HepG2 (cell line): Measurements from ENCODE around the gene ANKRD39. TPM values are rescaled to one million over a fixed set of nuclear protein-coding genes. Genes with fewer than 3 reads are reported as not detected.

Source experiments
- DPF2 ChIP-seq: sonication (generic); formaldehyde crosslinking; IDR thresholded peaks from 2 replicates; pipeline ENCODE4 v1.4.0; 2020; ENCODE audit warnings: mild to moderate bottlenecking, low read depth, missing genetic modification reagents, borderline replicate concordance
- DRAP1 ChIP-seq: IDR thresholded peaks from 2 replicates; pipeline ENCODE4 v1.6.1; 2016; ENCODE audit warnings: missing genetic modification reagents, missing compliant biosample characterization
- EHMT2 ChIP-seq: fragments of 200-600 bp; sonication (generic); IDR thresholded peaks from 2 replicates; pipeline ENCODE4 v1.7.0; 2017; ENCODE audit warnings: antibody characterized with exemption, low read depth, low read length, borderline replicate concordance
- ELF3 ChIP-seq: IDR thresholded peaks from 2 replicates; pipeline ENCODE4 v1.6.1; 2016; ENCODE audit warnings: missing genetic modification reagents, missing compliant biosample characterization
- ETV5 ChIP-seq: IDR thresholded peaks from 2 replicates; pipeline ENCODE4 v1.6.1; 2018; ENCODE audit warnings: missing biosample characterization, missing genetic modification reagents, inconsistent platforms, borderline replicate concordance
- GATAD2A ChIP-seq: IDR thresholded peaks from 2 replicates; pipeline ENCODE4 v1.6.1; 2016
- GMEB1 ChIP-seq: sonication (generic); formaldehyde crosslinking; IDR thresholded peaks from 2 replicates; pipeline ENCODE4 v1.5.1; 2020; ENCODE audit warnings: missing genetic modification reagents, mild to moderate bottlenecking, borderline replicate concordance
- HNRNPL ChIP-seq: fragments of 200-400 bp; formaldehyde crosslinking; IDR thresholded peaks from 2 replicates; pipeline ENCODE4 v1.6.1; 2017; ENCODE audit warnings: mild to moderate bottlenecking, low read depth, low read length
- MTA1 ChIP-seq: sonication (generic); formaldehyde crosslinking; IDR thresholded peaks from 2 replicates; pipeline ENCODE4 v1.4.0; 2020; ENCODE audit warnings: missing genetic modification reagents, mild to moderate bottlenecking, borderline replicate concordance
- SMAD1 ChIP-seq: sonication (generic); formaldehyde crosslinking; IDR thresholded peaks from 2 replicates; pipeline ENCODE4 v1.4.0; 2020; ENCODE audit warnings: missing genetic modification reagents, low read depth, mild to moderate bottlenecking, borderline replicate concordance
- ZBTB37 ChIP-seq: sonication (generic); formaldehyde crosslinking; IDR thresholded peaks from 2 replicates; pipeline ENCODE4 v1.4.0; 2020; ENCODE audit warnings: mild to moderate bottlenecking, missing genetic modification reagents
- ZNF296 ChIP-seq: sonication (generic); formaldehyde crosslinking; conservative IDR thresholded peaks from 2 replicates; pipeline ENCODE4 v1.5.0; 2020; ENCODE audit warnings: mild to moderate bottlenecking, missing genetic modification reagents
- ZNF329 ChIP-seq: sonication (generic); formaldehyde crosslinking; IDR thresholded peaks from 2 replicates; pipeline ENCODE4 v1.9.0; 2021; ENCODE audit warnings: low read depth, mild to moderate bottlenecking, missing genetic modification reagents
- ZNF709 ChIP-seq: sonication (generic); formaldehyde crosslinking; IDR thresholded peaks from 2 replicates; pipeline ENCODE4 v1.5.0; 2020; ENCODE audit warnings: mild to moderate bottlenecking, missing genetic modification reagents
- ZNF83 ChIP-seq: sonication (generic); formaldehyde crosslinking; IDR thresholded peaks from 2 replicates; pipeline ENCODE4 v1.4.0; 2020; ENCODE audit warnings: missing genetic modification reagents, mild to moderate bottlenecking, borderline replicate concordance
- polyA plus RNA-seq, 8 experiments: library from polyadenylated mRNA; depleted of rRNA in 3 of 8; stranded (reverse) in 7 of 8; unstranded in 1 of 8; fragments of >200 nt; fragmentation: Illumina TruSeq in 4 of 8; extraction: Trizol in 4 of 8; gene quantifications; 2 replicates each; pipeline versions ENCODE4 v1.2.1 to v1.2.3, GENCODE V29; 2011 to 2016; ENCODE audit warnings: low read depth in 4 of 8, missing spikeins in 1 of 8, mixed read lengths in 1 of 8; ENCODE audit not compliant: insufficient read depth in 1 of 8
- total RNA-seq, 5 experiments: library from RNA; depleted of rRNA; stranded (reverse); fragments of >200 nt; fragmentation: Illumina TruSeq; extraction: Trizol; gene quantifications; 2 replicates each; pipeline ENCODE4 v1.2.3, GENCODE V29; 2016; ENCODE audit warnings: low read depth in 1 of 5
- TF ChIP-seq, protein P1 (sequence below): sonication (generic); formaldehyde crosslinking; IDR thresholded peaks from 2 replicates; pipeline ENCODE4 v1.4.0; 2020; ENCODE audit warnings: mild to moderate bottlenecking, missing genetic modification reagents

Gene ANKRD39
- total and polyA plus RNA-seq, 2 of the 13 experiments (the other 11 are each of a cell fraction or from before 2014, with no cell fraction given) = 23.2 to 24.8 TPM

GRCh38 chr2:96816127-96816835, 41.5 kb downstream of the ANKRD39 start, which contains the start of gene CNNM3 (continued):
- TF ChIP-seq, protein P1, sequence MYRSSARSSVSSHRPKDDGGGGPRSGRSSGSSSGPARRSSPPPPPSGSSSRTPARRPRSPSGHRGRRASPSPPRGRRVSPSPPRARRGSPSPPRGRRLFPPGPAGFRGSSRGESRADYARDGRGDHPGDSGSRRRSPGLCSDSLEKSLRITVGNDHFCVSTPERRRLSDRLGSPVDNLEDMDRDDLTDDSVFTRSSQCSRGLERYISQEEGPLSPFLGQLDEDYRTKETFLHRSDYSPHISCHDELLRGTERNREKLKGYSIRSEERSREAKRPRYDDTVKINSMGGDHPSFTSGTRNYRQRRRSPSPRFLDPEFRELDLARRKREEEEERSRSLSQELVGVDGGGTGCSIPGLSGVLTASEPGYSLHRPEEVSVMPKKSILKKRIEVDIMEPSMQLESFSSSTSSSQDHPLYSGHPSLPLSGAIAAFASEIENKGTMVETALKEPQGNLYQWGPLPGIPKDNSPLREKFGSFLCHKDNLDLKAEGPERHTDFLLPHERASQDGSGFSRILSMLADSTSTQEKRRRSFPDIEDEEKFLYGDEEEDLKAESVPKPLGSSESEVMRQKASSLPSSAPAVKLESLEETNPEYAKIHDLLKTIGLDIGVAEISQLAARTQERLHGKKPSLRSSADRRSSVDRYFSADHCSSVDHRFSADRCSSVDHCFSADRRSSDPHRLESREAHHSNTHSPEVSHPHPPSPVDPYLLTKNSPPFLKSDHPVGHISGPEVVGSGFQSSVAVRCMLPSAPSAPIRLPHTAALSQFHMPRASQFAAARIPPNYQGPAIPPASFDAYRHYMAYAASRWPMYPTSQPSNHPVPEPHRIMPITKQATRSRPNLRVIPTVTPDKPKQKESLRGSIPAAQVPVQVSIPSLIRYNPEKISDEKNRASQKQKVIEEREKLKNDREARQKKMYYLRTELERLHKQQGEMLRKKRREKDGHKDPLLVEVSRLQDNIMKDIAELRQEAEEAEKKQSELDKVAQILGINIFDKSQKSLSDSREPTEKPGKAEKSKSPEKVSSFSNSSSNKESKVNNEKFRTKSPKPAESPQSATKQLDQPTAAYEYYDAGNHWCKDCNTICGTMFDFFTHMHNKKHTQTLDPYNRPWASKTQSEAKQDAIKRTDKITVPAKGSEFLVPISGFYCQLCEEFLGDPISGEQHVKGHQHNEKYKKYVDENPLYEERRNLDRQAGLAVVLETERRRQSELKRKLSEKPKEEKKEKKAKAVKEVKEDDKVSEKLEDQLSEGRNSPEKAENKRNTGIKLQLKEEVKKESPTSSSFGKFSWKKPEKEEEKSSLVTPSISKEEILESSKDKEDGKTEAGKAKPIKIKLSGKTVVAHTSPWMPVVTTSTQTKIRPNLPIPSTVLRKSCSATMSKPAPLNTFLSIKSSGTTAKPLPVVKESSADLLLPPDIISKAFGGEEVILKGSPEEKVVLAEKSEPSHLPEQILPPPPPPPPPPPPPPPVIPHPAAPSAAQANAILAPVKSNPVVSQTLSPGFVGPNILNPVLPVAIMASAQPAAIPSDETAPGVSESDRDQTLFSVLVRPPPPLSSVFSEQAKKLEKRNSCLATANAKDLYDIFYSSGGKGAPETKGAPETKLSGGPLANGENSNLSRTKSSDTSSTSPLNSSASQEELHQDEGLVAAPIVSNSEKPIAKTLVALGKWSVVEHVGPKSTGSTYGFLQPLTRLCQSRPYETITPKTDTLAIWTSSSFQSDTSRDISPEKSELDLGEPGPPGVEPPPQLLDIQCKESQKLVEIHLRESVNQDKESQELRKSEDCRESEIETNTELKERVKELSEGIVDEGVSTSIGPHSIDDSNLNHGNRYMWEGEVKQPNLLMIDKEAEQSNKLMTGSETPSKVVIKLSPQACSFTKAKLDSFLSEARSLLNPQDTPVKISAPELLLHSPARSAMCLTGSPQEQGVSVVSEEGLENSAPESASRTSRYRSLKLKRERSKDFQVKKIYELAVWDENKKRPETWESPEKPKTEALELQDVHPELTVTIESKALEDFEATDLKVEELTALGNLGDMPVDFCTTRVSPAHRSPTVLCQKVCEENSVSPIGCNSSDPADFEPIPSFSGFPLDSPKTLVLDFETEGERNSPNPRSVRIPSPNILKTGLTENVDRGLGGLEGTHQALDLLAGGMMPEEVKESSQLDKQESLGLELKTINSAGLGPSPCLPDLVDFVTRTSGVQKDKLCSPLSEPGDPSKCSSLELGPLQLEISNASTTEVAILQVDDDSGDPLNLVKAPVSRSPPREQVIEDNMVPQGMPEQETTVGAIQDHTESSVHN (CRISPR knock-in tag) = 0 out of 2 replicates have a peak, but pooled peaks have one; percentile 65
- peak; percentile 72 for TF ChIP-seq GMEB1
- peak; percentile 52; the same call in 1 of the 2 replicates for TF ChIP-seq ZNF329 (CRISPR knock-in tag)
- no peak for TF ChIP-seq DPF2 (CRISPR knock-in tag)
- no peak for TF ChIP-seq ETV5 (CRISPR knock-in tag)
- TF ChIP-seq HNRNPL = peak; percentile 54; the same call in 1 of the 2 replicates
- TF ChIP-seq EHMT2 = no peak
- no peak; the same call in 1 of the 2 replicates for TF ChIP-seq MTA1 (CRISPR knock-in tag)
- no peak for TF ChIP-seq GATAD2A (CRISPR knock-in tag)
- TF ChIP-seq DRAP1 (CRISPR knock-in tag) = peak; percentile 69
- no peak; the same call in 1 of the 2 replicates for TF ChIP-seq SMAD1 (CRISPR knock-in tag)
- no peak for TF ChIP-seq ZBTB37 (CRISPR knock-in tag)
- TF ChIP-seq ZNF296 = no peak
- TF ChIP-seq ZNF83 = peak; percentile 76; the same call in 1 of the 2 replicates
- TF ChIP-seq ZNF709 (CRISPR knock-in tag) = peak; percentile 56; the same call in 1 of the 2 replicates
- no peak; the same call in 1 of the 2 replicates for TF ChIP-seq ELF3
